GM12892 (cell line): ENCODE data around the gene WFDC1.

Experiments
- DNase-seq: peaks from one replicate; pipeline ENCODE4 v3.0.0; 2011; ENCODE audit not compliant: insufficient read length
- FAIRE-seq: peaks from 2 replicates; lab custom pipeline; 2011; peaks lifted over from hg19 to GRCh38; lab: Jason Lieb, UNC
- POLR2A ChIP-seq: IDR thresholded peaks from 2 replicates; pipeline ENCODE4 v1.6.1; 2011; ENCODE audit warnings: low read depth, low read length, control low read depth
- POLR2AphosphoS5 ChIP-seq: IDR thresholded peaks from 2 replicates; pipeline ENCODE4 v1.6.1; 2011; ENCODE audit warnings: low read depth, low read length, control low read depth
- TAF1 ChIP-seq: IDR thresholded peaks from 2 replicates; pipeline ENCODE4 v1.6.1; 2011; ENCODE audit warnings: low read depth, mild to moderate bottlenecking, control low read depth, low read length, borderline replicate concordance

WFDC1 gene

GRCh38 chr16:84378099-84378498, 83.4 kb downstream of the WFDC1 start:
- no peak for DNase-seq
- no peak for FAIRE-seq
- no peak for TF ChIP-seq POLR2A
- no peak for TF ChIP-seq TAF1
- no peak for TF ChIP-seq POLR2AphosphoS5

- no peak for FAIRE-seq
- no peak for TF ChIP-seq POLR2A
- no peak for TF ChIP-seq TAF1
- TF ChIP-seq POLR2AphosphoS5: no peak
- no peak for DNase-seq
Measured at GRCh38 chr16:84378567-84378966, 83.9 kb downstream of the WFDC1 start.

GRCh38 chr16:84379008-84379708, 84.5 kb downstream of the WFDC1 start:
- DNase-seq (no peak), FAIRE-seq (no peak)
- no peak for TF ChIP-seq TAF1
- no peak for TF ChIP-seq POLR2A
- no peak for TF ChIP-seq POLR2AphosphoS5
